8988T (cell line): ENCODE results near the gene HRH1.
"Not testable (repeated sequence)": the region's sequence is repeated elsewhere in the genome, so short reads cannot be mapped to it uniquely, and the experiment has no call there.

Source experiments
- DNase-seq: peaks from one replicate; pipeline ENCODE4 v3.0.0; 2011

HRH1 gene

DNA sequence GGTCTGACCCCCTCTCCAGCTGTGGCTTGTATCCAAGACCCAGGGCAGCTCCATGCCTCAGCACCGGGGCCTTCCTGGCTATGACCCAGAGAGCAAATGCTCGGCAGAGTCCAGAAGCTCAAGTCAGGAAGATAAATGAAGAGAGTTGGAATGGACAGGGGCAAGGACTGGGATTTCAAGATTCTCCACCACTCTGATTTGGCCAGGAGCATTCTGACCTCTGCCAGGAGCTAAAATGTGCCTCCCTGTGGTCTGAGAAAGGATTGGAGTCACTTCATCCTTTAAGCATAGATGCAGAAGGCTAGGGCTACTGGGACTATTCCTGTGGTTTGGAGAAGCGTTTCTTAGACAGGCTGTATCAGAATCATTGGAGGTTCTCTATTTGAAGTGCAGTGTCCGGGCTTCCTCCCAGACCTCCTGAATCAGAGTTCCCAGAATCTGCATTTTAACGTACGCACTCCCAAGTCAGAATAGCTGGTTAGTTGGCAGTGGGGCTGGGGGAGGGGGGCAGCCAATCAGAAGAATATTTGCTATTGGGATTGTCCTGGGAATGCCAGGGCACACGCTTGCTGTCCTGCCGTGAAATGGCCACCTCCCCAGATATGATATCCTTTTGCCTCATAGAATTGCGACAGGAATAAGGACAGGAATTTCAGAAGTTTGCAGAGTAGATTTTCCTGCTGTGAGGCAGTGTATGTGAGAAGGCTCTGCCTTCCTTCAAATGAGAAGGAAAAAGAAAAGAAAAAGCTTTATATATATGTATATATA is 57.4 kb downstream of the HRH1 start:
- no peak for DNase-seq

DNA sequence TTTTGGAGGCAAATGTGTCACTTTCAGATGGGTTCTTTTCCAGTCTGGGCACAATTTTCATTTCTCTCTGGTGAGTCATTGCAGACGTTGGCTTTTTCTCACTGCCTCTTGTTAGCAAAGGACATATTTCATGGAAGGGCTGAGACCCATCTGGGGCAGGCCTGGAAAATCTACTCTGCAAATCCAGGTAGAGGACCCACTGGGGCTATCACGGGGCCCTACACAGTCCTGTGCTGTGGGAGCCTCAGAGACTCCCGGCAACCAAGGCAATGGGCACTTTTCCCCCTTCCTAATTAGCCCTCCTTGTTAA is 58.0 kb downstream of the HRH1 start:
- no peak for DNase-seq

DNA sequence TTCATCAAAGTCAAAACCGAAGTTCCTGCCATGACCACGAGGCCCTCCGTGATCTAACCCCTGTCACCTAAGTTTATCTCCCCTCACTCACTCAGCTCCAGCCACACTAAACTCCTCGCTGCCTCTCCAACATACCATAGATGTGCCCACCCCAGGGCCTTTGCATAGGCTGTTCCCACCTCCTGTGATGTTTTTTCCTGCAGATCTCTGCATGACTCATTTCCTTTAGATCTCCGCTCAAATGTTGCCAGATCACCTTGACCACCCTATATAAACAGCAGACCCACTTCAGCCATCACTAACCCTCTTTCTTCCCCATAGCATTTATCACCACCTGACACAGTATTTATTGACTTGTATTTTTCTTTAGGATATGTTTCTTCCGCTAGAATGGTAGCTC is 58.5 kb downstream of the HRH1 start:
- DNase-seq = no peak

DNA sequence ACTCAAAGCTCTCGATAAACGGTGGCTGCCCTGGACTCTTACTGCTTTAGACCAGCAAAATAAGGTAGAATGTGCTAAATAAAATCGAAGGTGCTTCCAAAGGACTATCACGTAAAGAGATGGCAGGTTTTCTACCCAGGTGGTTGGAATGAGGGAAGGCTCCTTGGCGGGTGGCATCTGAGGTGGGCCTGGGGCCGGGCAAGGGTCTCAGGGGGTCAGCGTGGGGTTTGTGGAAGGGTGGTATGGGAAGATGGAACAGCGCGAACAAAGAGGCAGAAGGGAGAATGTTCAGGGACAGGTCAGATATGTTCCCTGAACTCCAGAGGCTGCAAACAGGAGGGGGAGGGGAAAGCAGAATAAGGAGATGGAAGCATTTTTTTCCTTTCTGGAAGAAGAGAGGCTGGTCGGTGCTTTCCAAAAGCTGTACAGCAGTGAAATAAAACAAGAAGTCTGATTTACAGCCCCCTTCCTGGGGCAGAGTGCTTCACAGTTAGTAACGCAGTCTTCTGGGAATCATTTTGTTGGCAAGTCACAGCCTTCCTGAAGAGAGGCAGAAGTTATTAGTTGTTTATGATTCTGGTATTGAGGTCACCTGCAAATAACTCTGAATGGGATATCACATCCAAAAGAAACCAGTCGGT is 59.6 kb downstream of the HRH1 start:
- no peak for DNase-seq

DNA sequence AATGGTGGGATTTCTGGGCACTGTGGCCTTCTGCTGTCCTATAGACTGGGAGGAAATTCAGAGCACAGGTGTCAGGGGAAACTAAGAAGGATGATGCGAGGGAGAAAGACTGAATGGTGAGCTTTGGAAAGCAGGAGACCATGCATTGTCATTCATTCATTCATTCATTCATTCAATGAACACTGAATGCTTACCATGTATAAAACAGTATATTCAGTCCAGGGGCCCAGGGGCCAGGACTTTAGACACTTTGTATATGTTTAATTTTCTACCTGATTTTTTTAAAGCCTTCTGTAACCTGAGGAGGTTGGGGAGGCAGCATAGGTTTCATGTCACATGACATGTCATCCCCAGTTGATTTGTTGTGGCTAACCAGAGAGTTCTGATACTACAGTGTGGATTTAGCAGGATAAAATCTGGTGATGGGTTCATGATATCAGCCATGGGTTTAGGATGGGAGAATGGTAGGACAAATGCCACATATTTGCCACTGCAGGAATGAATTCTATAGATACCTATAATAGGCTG is 60.2 kb downstream of the HRH1 start:
- no peak for DNase-seq

DNA sequence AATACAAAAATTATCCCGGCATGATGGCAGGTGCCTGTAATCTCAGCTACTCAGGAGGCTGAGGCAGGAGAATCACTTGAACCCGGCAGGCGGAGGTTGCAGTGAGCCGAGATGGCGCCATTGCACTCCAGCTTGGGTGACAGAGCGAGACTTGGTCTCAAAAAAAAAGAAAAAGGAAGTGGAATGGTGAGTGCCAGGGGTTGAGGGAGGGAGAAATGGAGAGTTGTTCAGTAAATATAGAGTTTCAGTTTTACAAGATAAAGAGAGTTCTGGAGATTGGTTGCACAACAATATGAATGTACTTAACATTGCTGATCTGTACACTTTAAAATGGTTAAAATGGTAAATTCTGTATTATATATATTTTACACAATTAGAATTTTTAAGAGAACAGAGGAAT is 63.1 kb downstream of the HRH1 start:
- not testable (repeated sequence) for DNase-seq

DNA sequence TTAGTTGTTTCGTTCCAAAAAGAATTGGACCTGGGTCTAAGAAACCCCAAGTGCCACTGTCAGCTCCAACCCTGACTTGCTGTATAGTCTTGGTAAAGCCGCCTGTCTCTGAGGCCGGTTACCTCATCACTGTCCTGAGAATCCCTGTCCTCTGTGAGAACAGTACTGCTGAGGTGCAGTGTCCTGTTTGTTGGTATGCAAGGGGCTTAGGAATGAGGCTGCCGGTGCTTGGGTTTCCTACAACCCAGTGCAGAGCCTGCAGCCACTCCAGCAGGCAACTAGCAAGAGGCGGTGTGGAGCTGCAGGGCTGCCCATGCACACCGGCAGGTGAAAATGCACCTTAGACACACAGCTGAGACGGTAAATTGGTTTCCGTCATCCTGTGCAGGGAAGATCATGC is 65.9 kb downstream of the HRH1 start:
- no peak for DNase-seq

DNA sequence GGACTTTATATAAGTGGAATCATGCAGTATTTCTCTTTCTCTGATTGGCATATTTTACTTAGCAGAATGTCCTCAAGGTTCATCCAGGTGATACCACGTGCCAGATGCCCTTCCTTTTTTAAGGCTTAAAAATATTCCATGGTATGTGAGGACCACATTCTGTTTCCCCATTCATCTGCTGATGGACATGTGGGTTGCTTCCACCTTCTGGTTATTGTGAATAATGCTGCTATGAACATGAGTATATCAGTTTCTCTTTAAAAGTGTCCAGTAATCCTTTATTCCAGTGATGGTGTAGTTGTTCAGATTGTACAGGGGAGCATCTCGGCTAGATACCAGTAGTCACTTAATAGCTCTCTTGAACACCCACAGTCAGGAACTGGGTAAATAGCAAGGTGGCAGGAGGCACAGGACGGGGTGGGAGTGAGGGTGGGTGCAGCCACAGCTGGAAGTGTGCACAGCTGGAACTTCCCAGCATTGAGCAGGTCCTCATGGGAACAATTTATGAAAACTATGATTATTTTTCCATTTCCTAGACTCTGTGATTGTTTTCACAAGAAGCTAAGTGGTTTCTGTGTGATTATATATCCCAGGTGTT is 67.6 kb downstream of the HRH1 start:
- no peak for DNase-seq

DNA sequence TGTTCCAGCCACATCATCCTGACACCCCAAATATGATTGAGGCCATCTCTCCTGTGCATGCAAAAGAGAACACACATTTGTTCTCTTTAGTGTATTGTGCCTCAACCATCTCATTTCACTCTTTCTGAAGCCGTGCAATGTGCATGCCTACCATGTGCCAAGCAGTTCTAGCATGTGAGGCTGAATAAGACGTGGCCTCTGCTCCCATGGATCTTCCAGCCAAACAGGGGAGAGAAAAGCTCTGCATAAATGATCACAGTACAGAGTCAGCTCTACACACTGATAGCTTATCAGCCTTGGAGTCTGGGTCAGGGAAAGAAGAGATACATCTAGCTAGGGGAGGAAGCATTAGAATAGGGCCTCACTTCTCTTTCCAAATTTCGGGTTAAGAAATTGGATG is 69.7 kb downstream of the HRH1 start:
- DNase-seq = no peak

DNA sequence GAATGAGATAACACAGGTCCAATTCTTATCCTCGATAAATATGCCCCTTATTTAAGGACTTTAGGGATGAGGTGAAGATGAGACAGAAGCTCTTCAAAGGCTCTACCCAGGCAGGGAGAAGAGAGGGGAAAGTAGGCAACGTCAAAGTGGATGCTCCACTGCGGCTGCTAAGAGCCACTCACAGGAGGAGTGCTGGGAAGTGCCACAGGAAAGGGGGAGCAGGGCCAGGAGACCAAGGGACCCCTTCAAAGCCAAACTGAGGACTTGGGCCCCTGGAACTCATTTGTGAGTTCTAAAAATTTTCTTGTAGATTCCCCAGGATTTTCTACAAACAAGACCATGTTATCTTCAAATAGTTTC is 70.6 kb downstream of the HRH1 start:
- no peak for DNase-seq

DNA sequence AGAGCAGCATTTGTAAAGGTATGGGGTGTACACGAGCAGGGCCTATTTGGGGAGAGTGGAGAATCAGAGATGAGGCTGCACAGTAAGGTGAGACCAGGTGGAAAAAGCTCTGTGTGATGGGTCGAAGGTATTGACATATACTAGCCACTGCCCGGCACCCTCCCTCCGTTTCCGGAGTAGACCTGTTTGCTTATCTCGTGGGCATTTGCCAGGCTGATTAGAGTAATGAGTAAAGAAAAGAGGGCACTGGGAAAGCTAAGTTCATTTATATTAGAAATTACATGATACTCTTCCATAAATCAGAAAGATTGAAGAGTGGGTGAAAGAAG is 71.7 kb downstream of the HRH1 start:
- no peak for DNase-seq

DNA sequence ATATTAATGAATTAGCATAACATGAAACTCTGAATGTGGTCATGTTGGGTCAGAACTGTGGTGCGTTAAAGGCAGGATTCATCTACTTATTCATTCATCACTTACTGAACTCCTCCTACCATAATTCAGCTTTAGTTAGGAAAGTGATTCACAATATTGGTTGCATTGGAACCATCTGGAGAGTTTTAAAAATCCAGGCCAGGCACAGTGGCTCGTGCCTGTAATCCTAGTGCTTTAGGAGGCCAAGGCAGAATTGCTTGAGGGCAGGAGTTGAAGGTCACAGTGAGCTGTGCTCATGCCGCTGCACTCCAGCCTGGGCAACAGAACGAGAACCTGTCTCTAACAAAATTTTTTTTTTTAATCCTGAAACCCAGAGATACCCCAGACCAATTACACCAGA is 73.7 kb downstream of the HRH1 start:
- DNase-seq = no peak

DNA sequence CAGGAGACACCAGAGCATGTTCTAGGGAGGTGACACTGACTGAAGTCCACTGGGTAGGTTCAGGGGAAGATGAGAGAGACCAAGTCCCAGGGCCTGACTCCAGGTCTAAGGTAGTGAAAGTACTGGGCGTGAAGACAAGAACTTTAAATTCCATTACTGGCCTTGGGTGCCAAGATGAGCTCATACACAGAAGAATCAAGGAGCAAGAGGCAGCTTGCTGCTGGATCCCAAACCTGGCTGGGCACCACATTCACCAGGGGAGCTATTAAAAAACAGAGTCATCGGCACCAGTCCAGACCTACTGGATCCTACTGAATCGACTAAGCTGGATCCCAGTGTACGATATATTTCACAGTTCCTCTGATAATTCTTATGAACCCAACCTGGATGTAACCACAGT is 75.8 kb downstream of the HRH1 start:
- DNase-seq = no peak

DNA sequence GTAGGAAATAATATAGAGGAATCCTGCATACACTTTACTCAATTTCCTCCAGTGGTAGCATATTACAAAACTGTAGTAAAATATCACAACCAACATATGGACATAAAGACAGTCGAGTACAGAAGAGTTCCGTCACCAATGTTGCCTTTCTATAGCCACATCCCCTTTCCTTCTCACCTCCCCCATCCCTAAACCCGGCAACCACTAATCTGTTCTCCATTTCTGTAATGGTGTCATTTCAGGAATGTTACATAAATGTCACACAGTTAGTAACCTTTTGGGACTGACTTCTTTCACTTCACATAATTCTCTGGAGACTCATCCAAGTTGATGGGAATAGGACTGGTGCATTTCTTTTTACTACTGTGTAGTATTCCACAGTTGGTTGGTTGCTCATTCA is 76.5 kb downstream of the HRH1 start:
- DNase-seq = no peak

DNA sequence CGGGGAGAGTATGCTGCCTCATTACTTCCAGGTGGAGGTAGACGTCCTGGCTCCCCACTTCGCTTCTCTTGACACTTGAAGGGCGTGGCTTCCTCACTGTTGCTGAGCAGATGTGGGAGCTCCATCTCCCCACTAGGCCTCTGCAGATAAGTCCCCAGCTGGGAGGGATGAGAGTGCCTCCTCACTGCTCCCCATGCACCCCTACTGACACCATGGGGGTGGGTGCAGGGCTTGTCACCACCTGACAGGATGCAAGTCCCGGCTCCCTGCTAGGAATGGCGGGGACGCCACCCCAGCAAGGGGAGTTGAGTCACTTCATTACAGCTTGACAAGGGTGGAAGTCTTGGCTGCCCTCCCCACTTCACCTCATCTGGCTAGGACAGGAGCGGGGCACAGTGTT is 81.1 kb downstream of the HRH1 start:
- DNase-seq = no peak

DNA sequence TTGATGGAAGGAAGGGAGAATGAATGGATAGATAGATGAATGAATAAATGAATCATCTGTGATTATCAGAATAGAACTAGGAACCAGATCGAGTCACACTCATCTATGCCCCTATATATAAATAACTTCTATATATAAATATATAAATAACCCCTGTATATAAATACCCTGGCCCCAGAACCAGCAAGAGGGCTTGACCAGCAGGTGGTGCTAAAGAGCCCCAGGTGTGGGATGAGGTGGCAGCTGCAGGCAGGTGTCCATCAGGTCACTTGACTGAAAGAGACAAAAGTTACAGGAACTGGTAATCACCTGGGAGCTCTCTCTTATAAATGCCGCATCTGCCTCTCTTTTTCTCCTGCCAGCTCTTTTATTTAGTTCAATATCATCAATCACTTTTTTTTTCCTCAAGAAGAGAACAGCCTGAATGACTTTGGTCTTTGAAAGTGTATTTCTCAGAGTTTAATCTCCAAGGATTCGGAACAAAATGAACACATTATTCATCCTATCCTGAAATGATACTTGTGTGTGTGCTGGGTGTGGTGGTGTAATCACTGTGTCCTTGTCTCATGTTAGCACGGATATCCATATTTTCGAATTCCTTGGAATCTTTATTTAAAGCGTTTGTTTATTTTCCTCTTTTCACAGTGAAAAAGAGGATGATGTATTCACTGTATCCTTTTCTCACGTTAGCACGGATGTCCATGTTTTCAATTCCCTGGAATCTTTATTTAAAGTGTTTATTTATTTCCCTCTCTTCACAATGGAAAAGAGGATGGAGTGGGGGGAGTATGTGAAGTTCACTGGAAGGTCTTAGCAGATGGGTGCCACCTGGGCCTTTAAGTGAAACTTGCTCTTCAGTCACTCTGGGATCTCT is 82.5 kb downstream of the HRH1 start:
- DNase-seq = no peak

DNA sequence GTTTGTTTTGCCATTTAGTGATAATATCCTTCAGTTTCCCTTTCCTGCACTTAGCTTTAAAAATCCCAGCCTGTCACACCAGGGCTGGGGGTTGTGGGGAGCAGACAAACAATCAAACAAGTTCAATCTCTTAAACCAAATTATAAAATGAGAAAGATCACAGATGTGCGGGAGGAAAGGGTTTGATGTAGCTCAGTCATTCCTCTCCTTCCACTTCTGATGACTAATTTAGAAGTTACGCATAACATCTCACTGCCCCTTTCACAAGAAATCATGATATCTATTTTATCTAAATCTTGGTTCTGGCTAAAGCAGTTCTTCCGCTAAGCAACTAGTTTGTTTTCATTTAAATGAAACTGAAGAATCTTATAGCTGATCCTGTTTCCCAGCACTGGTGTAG is 83.8 kb downstream of the HRH1 start:
- no peak for DNase-seq

DNA sequence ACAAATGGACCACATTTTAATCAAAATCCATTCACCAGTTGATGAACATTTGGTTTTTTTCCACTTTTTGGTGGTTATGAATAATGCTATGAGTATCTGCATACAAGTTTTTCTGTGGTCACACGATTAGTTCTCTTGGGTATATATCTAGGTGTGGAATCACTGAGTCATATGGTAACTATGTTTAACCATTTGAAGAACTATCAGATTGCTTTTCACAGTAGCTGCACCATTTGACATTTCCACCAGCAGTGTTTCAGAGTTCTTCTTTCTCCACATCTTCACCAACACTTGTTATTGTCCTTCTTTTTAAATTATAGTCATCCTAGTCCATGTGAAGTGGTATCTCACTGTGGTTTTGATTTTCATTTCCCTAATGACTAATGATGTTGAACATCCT is 84.6 kb downstream of the HRH1 start:
- no peak for DNase-seq

DNA sequence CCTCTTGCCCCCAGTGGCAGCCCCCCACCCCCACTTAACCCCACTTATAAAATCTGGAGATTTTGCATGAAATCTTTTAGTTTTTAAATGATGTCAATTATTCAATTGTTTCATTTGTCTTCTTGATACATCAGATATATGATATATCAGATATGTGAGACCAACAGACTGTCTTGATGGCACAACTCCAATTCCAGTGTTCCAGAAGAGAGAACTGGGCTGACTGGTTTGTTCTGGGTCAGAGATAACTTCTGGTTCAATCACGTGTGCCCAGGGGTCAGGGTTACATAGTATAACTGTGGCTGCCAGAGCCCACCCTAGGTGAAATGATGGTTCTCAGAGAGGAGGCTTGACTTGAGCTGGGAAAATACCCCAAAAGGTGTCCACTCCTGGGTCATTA is 85.5 kb downstream of the HRH1 start:
- no peak for DNase-seq

DNA sequence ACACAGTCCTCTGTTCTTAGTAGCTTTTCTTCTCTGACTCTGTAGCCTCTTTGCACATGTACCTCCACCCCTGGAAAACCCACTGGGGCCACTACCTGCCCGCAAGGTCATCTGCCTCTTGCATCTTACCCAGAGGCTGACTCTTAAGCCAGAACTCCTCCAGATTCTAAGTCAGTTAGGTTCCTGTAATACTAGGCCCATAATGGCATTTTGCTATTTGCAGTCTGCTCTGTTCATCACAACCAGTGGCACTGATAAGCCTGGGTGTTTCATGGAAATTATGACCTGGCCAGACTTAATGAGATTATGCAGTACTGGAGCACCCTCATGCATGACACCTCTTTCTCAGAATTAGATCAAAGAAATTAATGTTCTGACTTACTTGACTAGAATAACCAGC is 86.2 kb downstream of the HRH1 start:
- no peak for DNase-seq

DNA sequence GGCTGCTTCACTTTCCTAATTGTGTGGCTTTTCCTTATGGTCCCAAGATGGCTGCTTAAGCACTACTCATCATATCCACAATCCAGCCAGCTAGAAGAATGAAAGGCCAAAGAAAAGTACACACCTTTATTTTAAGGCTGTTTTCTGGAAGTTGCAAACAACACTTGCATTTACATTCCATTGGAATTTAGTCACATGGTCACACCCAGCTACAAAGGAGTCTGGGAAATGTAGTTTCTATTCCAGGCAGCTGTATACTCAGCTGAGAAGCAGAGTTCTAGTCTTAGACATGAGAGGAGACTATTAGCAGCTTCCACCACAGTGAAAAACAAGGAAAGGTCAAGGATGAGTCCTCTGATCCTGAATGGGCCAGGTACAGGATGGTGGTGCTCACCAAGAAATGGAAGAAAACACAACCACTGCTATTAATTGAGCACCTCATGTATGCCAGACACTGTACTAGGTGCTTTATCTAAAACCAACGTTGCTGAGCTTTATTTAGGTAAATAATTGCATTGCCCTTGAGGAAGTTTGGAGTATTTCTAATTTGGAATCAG is 89.9 kb downstream of the HRH1 start:
- no peak for DNase-seq

DNA sequence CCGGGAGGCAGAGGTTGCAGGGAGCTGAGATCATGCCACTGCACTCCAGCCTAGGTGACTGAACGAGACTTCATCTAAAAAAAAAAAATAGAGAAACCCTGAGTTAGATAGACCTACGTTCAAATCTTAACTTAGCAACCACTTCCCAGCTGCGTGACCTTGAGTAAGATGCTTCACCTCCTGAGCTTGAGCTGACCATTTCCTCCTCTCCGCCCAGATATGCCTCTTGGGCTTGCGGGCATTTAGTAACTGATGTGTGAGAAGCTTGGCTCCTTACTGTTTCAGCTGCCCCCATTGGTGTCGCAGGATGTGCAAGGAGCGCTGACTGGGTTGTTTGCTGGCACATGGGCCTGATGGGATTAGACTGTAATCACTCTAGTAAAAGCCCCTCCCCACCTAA is 91.0 kb downstream of the HRH1 start:
- DNase-seq = no peak
